Lower lobe of right lung (tissue), 2 donors: ENCODE measurements around the gene FAM43B. TPM values are rescaled to one million over a fixed set of nuclear protein-coding genes. Genes with fewer than 3 reads are reported as not detected.

Experiments used
- ATAC-seq, 2 donors: fragments of 200-7000 bp; cut with Tn5 transposase; one replicate each; pipeline ENCODE4 v1.9.1; 2020 to 2022; ENCODE audit warnings: mild to moderate bottlenecking in 2 of 2, moderate library complexity in 2 of 2
- DNase-seq: peaks from one replicate; pipeline ENCODE4 v3.0.0-alpha.2; 2020
- H3K27ac ChIP-seq: fragments of 200-600 bp; one replicate; pipeline ENCODE4 v1.8.0; 2022
- H3K27me3 ChIP-seq: fragments of 200-600 bp; one replicate; pipeline ENCODE4 v1.8.0; 2022; ENCODE audit warnings: low read depth
- H3K36me3 ChIP-seq: fragments of 200-600 bp; one replicate; pipeline ENCODE4 v1.8.0; 2022; ENCODE audit warnings: mild to moderate bottlenecking
- H3K4me1 ChIP-seq: fragments of 200-600 bp; one replicate; pipeline ENCODE4 v1.8.0; 2022
- H3K4me3 ChIP-seq: fragments of 200-600 bp; one replicate; pipeline ENCODE4 v1.8.0; 2022; ENCODE audit warnings: mild to moderate bottlenecking
- H3K9me3 ChIP-seq: fragments of 200-600 bp; one replicate; pipeline ENCODE4 v1.8.0; 2022
- CTCF ChIP-seq: fragments of 200-600 bp; IDR thresholded peaks from one replicate; pipeline ENCODE4 v1.8.0; 2022; ENCODE audit warnings: antibody characterized with exemption, mild to moderate bottlenecking
- intact Hi-C: fragments of 100-400 bp; cut with DNase I; formaldehyde crosslinking; loops from one replicate; pipeline ENCODE4 v1.11.0; 2022
- total RNA-seq: library from RNA; stranded (reverse); fragmentation: NEBNext Ultra II Directional; extraction: Animal tissue kit (Norgen Biotek cat#: 25700); gene quantifications from one replicate; pipeline ENCODE4 v1.2.1, GENCODE V29; 2021
- donor health status: DM: no; HTN: yes; CAD: no; lungs with severe emphysema.

FAM43B gene
- total RNA-seq, 1 donor from 2014 or later: 0.38 TPM

DNA sequence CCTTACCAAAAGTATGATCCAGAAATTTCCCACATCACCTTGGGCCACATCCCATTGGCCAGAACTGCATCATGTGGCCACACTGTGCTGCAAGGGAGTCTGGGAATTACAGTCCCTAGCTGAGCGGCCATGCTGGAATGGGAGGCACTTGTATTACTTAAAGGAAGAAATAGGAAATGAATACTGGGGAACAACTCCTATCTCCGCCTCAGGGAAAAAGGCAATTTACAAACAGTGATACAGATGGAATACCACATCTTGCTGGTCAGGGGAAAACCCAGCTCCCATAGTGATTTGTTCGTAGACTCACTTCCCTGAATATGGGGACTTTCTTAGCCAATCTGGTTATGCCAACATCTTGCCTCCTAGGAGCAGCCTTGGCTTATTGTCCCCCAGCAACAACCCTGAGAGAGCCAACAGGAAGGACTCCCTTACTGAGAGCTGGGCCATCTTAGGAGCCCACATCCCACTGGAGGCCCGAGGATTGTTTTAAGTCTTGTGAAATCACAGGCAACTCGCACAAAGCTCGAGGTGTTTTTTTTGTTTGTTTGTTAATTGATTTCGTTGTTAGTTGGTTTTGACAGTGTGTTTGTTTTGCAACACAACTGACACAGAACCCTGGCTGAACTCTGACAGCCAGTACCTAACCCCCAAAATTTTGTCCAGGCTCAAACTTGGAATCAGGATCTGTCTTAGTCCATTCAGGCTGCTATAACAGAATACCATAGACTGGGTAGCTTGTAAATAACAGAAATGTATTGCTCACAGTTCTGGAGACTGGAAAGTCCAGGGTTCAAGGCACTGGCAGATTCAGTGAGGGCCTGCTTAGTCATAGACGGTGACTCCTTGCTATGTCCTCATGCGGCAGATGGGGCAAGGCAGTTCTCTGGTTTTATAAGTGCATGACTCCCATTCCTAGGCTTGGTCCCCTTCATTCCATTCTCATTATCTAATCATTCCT lies 51.4 kb downstream of the FAM43B start:
- Histone ChIP-seq H3K36me3 (no peaks in the 10 kb centered on the region), H3K4me3 (no peak overlapping the region), H3K27ac (no peak overlapping the region), H3K4me1 (no peaks in the 10 kb centered on the region), H3K27me3 (peaks cover 3% of the 10 kb centered on the region), H3K9me3 (no peaks in the 10 kb centered on the region)
- DNase-seq (no peak), ATAC-seq (no peak)
- intact Hi-C loops: no loop called here
- TF ChIP-seq CTCF: no peak

Other genes with a start within 250 kb of the FAM43B start
- 43.0 TPM for gene CAMK2N1, start 66.4 kb upstream of the FAM43B start, total RNA-seq
- 29.9 TPM for gene MUL1, start 44.4 kb upstream of the FAM43B start, total RNA-seq
- gene CDA, start 36.5 kb downstream of the FAM43B start, total RNA-seq: 5.3 TPM
- 57.2 TPM for gene PINK1, start 80.9 kb downstream of the FAM43B start, total RNA-seq
- 148 TPM for gene DDOST, start 108.8 kb downstream of the FAM43B start, total RNA-seq
- gene KIF17, start 165.4 kb downstream of the FAM43B start, total RNA-seq: 8.4 TPM
- gene SH2D5, start 180.1 kb downstream of the FAM43B start, total RNA-seq: not detected
- gene HP1BP3, start 234.7 kb downstream of the FAM43B start, total RNA-seq: 253 TPM